Astrocyte of the cerebellum (primary cell): Measurements from ENCODE around the gene FER.

ENCODE experiments used
- DNase-seq: peaks from one replicate; pipeline ENCODE4 v3.0.0-alpha.2; 2011; ENCODE audit warnings: low read depth
- H3K4me3 ChIP-seq: 2 replicates; pipeline ENCODE4 v1.5.1; 2011; ENCODE audit warnings: mild to moderate bottlenecking, low read depth, low read length, moderate library complexity
- CTCF ChIP-seq: IDR thresholded peaks from 2 replicates; pipeline ENCODE4 v1.5.1; 2012; ENCODE audit warnings: low read length, low read depth, moderate library complexity, mild to moderate bottlenecking; ENCODE audit errors: missing control alignments
- in situ Hi-C: cut with HindIII; loops from 2 replicates; pipeline ENCODE4 v1.10.0; 2017; ENCODE audit warnings: low sequenced_read_pairs

Gene FER

GRCh38 chr5:108729242-108729615 lies 18.5 kb upstream of the FER start:
- DNase-seq = no peak
- no peak for TF ChIP-seq CTCF
- H3K4me3 ChIP-seq = no peak overlapping the region
- in situ Hi-C loops = no loop called here

- no peak overlapping the region for H3K4me3 ChIP-seq
- no peak for DNase-seq
- no peak for TF ChIP-seq CTCF
- in situ Hi-C loops = loop anchor here (10.0 kb wide), 1 partner anchor 46 kb away; no protein-coding TSS in a partner anchor
Measured at GRCh38 chr5:108730617-108731340, 16.9 kb upstream of the FER start.

GRCh38 chr5:108735790-108736189 lies 11.9 kb upstream of the FER start:
- H3K4me3 ChIP-seq = no peak overlapping the region
- no peak for DNase-seq
- TF ChIP-seq CTCF = no peak
- in situ Hi-C loops = loop anchor here (10.0 kb wide), 1 partner anchor 51 kb away; no protein-coding TSS in a partner anchor

GRCh38 chr5:108736855-108737254 lies 10.8 kb upstream of the FER start:
- TF ChIP-seq CTCF = no peak
- no peak for DNase-seq
- H3K4me3 ChIP-seq = no peak overlapping the region
- in situ Hi-C loops = loop anchor here (10.0 kb wide), 1 partner anchor 52 kb away; no protein-coding TSS in a partner anchor

- no peak for DNase-seq
- TF ChIP-seq CTCF = no peak
- in situ Hi-C loops = loop anchor here (10.0 kb wide), 1 partner anchor 55 kb away; no protein-coding TSS in a partner anchor
- H3K4me3 ChIP-seq = no peak overlapping the region
Measured at GRCh38 chr5:108739376-108739775, 8.3 kb upstream of the FER start.

GRCh38 chr5:108739906-108740305 lies 7.8 kb upstream of the FER start:
- TF ChIP-seq CTCF = no peak
- in situ Hi-C loops = loop anchor here (10.0 kb wide), 1 partner anchor 55 kb away; no protein-coding TSS in a partner anchor
- no peak overlapping the region for H3K4me3 ChIP-seq
- no peak for DNase-seq

GRCh38 chr5:108743319-108743718 lies 4.4 kb upstream of the FER start:
- DNase-seq = no peak
- no peak for TF ChIP-seq CTCF
- no peak overlapping the region for H3K4me3 ChIP-seq
- in situ Hi-C loops = no loop called here
